ENCODE data around the gene ONECUT2.

- no peak for TF ChIP-seq CTCF (conservative IDR thresholded peaks at IDR 0.05; ENCODE audit: low read length)
- TF ChIP-seq EZH2phosphoT487 (IDR thresholded peaks at IDR 0.05; ENCODE audit: borderline replicate concordance, low read depth, low read length): no peak
These were observed 1.8 kb downstream of the ONECUT2 start for GRCh38 chr18:57436965-57437333.
